Panc1 (cell line): Measurements from ENCODE around the gene PTER.

Experiments
- CTCF ChIP-seq: fragments of 450-650 bp; IDR thresholded peaks from 2 replicates; pipeline ENCODE4 v1.5.1; 2017; ENCODE audit warnings: mild to moderate bottlenecking
- TCF7L2 ChIP-seq: IDR thresholded peaks from 2 replicates; pipeline ENCODE4 v1.6.1; 2011; ENCODE audit warnings: mild to moderate bottlenecking, low read depth, low read length, inconsistent platforms

- no peak for TF ChIP-seq CTCF
- TF ChIP-seq TCF7L2, result no peak
Measured at GRCh38 chr10:16544099-16544498, 107.3 kb downstream of the PTER start.
